ENCODE measurements around the gene MRGPRG.
"Not testable (repeated sequence)": the region's sequence is repeated elsewhere in the genome, so short reads cannot be mapped to it uniquely, and the experiment has no call there.

Gene MRGPRG

DNA sequence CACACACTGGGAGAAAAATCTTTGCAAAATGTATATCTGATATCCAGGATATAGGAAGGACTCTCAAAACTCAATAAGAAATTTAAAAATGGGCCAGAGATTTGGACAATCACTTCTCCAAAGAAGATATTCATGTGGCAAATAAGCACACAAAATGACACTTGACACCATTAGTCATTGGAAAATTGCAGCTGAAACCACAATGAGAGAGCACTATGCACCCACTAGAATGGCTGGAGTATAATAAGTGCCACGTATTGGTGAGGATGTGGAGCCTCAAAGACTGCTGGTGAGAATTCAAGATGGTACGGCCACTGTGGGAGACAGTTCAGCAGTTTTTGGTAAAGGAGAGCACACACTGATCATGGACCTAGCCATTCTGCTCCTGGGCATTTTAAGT lies 40.7 kb downstream of the MRGPRG start:
- no peak overlapping the region for H3K4me3 ChIP-seq (ENCODE audit: low read depth, low read length)

DNA sequence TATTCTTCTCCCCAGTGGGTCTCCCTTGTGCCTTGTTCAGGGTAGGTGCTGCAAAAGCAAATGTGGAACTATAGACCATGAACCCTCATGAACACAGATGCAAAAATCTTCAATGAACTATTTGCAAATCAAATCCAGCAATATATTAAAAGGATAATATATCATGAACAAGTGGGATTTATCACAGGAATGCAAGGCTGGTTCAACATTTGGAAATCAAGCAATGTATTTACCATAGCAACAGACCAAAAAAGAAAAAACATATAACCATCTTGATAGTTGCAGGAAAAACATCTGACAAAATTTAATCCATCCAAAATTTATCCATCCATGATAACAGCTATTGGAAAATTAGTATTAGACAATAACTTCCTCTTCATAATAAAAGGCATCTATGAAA lies 42.1 kb downstream of the MRGPRG start:
- H3K4me3 ChIP-seq (ENCODE audit: low read depth, low read length) = no peak overlapping the region

DNA sequence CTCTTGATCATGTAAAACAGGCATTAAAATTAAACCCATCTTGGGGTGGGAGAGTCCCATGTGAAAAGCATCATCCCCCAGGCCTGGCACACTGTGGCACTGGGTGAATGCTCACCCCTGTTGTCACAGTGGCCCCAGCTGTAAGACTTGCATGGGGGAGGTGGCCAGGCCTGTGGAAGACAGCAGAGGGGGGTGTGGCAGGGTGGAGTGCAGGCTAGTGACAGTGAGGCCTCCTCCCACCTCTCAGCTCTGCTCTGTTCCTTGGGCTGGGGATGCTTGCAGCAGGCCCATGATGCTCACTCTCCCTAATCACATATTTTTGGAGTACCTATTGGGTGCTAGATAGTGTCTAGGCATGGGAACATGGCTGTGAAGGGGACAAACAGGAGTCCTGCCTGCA lies 43.4 kb downstream of the MRGPRG start:
- H3K4me3 ChIP-seq (ENCODE audit: low read depth, low read length) = no peak overlapping the region

DNA sequence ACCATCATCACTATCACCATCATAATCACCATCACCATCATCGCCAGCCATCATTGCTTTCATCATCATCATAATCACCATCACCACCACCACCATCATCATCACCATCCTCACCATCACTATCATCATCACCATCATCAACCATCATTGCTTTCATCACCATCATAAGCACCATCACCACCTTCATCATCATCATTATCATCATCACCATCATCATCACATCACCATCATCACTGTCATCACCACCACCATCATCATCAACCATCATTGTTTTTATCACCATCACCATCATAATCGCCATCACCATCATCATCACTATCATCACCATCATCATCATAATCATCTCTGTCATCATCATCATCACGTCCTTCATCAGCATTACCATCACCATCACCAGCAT lies 44.2 kb downstream of the MRGPRG start:
- H3K4me3 ChIP-seq (ENCODE audit: low read depth, low read length) = no peak overlapping the region

DNA sequence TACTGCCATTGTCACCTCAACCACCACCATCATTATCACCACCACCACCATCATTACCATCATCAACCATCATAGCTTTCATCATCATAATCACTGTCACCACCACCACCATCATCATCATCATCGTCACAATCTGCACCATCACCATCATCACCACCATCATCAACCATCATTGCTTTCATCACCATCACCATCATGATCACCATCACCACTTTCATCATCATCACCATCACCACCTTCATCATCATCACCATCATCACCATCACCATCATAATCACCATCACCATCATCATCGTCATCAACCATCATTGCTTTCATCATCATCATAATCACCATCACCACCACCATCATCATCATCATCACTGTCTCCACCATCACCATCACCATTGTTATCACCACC lies 44.8 kb downstream of the MRGPRG start:
- H3K4me3 ChIP-seq (ENCODE audit: low read depth, low read length) = no peak overlapping the region

DNA sequence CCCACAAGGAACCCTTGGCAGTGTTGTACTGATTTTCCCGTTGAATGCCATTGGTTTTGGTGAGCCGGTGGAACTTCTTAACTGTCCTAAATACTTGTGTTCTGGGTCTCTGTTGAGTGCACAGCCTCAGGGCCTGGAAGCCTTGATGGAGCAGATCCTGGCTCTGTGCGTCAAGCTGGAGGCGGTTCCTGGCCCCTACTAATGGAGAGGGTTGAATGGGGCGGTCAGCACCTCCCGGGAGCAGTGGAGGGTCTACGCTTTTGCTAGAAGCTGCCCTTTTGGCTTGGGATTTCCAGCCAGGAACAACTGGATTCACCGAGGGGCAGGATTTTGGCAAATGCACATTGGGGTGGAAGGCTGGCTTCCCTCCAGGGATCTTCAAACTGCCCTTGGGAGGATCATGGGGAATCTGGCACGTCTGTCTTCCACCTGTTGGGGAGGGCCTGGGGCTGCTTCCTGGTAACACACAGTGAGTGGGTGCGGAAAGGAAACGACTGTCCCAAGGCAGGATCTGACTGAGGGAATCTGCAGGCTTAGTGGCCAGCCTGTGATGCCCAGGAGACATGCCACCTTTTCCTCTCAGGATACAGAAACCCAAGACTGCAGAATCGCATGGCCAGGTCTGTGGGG lies 46.6 kb downstream of the MRGPRG start:
- H3K4me3 ChIP-seq (ENCODE audit: low read depth, low read length) = no peak overlapping the region

DNA sequence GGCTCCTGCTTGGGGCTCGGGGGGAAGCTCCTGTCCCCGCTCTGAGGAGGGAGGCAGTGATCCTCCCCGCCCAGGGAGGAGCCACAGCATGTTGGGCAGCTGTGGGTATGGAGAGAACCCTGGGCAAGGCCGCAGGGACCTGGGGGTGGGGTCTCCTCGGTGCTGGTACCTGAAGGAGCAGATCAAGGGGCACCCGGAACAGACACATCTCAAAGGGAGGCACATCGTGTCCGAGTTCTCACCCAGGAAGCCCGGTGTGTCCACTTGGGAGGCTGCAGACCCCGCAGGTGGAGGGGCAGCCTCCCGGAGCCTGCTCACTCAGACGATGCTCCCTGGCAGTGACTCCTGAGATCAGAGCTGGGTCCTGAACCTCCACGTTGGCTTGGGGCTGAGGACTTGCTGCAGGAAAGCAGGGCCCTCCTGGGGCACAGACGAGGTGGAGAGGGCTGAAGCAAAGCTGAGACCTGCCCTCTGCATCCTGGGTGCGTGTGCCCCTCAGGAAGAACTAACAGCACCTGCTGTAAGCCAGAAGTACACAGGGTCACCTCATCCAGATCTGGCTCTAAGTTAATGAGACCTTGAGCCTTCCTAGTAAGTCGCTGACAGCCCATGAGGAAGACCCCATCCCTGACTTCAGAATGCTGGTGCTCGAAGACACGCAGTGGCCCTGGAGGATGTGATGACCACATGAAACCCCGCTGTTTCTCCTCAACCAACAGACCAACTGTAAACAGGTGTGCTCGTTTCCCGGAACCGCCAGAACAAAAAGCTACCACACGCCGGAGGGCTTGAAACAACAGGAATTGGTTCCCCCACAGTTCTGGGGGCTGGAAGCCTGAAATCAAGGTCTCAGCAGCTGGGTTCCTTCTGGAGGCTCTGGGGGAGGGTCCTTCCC lies 47.6 kb downstream of the MRGPRG start:
- no peak overlapping the region for H3K4me3 ChIP-seq (ENCODE audit: low read depth, low read length)

DNA sequence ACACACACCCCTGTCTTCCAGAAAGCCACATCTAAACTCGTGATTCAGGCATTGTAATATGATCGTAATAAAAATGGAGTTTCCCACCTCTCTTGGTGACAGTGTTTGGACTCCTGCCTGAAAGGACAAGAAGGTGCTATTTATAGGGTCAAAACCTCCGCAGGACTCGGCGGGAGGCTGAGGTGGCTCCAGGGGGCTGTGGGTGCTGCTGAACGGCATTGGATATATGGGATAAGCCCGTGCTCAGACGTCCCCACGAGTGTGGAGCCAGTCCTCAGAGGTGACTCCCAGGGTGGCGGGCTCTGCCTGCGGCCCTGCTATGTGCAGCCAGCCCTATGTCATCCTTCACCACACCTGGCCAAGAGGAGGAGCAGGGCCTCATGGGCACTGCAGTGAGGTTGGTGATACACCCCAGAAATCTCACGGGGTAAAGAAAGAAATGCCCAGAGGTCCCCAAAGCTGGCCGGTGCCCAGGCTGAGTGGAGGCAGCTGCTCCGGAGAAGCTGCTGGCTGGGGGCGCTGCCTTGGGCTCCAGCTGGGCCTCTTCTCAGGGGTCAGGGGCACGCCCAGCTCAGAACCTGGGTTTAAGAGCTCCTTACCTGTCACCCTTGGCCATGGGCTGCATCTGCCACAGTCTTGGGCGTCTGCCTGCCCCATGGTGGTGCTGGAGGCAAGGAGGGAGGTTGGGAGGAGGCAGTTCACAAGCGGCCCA lies 48.4 kb downstream of the MRGPRG start:
- H3K4me3 ChIP-seq (ENCODE audit: low read depth, low read length) = no peak overlapping the region

DNA sequence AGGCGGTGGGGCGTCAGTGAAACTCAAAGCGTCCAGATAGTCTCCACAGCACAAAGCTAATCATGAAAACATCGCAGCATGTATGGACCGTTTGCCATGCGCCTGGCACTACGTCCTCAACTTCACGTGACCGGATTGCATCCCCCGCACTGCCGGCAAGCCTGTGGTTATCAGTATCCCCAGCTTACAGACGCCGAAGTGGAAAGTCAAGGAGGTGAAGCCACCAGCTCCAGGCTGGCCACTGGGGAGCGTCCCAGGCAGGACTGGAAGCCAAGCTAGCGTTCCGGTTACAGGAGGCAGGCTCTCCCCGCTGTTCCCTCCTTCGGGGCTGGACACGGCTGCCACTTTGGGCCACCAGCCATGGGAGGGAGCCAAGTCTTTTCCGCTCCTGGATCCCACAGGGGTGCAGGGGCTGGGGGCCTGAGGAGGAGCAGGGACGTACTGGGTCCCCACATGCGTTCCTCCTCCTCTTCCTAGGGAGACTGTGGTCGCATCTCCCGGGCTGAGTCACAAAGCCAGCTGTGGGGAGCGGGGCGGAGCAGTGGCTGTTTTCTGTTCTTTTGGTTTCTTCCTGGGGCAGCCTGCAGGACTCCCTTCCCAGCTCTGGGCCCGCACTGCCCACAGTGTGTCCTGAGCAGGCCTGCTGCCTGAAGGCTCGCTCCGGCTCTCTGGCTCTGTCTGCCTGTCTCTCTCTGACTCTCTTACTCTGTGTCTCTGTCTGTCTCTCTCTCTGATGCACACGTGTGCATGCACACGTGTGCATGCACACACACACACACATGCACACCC lies 49.2 kb downstream of the MRGPRG start:
- no peak overlapping the region for H3K4me3 ChIP-seq (ENCODE audit: low read depth, low read length)

DNA sequence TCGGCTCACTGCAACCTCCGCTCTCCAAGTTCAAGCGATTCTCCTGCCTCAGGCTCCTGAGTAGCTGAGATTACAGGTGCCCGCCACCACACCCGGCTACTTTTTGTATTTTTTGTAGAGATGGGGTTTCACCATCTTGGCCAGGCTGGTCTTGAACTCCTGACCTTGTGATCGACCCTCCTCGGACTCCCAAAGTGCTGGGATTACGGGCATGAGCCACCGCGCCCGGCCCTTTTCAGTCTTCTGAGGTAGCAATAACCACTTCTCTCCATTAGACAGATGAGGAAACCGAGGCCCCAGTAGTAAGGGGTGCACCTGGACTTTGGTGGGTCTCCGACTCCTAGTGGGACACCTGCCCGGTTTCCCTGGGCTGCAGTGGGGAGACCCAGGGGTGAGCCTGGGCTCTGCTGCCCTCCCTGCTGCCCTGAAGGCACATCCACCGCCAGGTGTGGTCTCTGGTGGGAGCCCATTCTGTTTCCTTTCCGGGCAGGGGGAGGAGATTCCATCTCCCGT lies 49.8 kb downstream of the MRGPRG start:
- not testable (repeated sequence) for H3K4me3 ChIP-seq (ENCODE audit: low read depth, low read length)

Data from iPS-11a (cell line).